Ovary (tissue), 9 donors: ENCODE results near the gene CTPS1. TPM values are rescaled to one million over a fixed set of nuclear protein-coding genes. Genes with fewer than 3 reads are reported as not detected.
A peak's percentile ranks its signal among the peaks of the same experiment; 100 is the strongest.

Source experiments
- DNase-seq, 5 donors: peaks; one replicate each; pipeline ENCODE4 v3.0.0-alpha.2; 2019 to 2020
- H3K27ac ChIP-seq, 2 donors: fragments of 200-600 bp; one replicate each; pipeline versions ENCODE4 v1.5.1 to v1.8.0; 2019 to 2022
- H3K27me3 ChIP-seq: fragments of 200-600 bp; one replicate; pipeline ENCODE4 v1.8.0; 2022
- H3K36me3 ChIP-seq: fragments of 200-600 bp; sonication (generic); one replicate; pipeline ENCODE4 v1.5.1; 2019
- H3K4me1 ChIP-seq: one replicate; pipeline ENCODE4 v1.8.1; 2013; ENCODE audit warnings: mild to moderate bottlenecking, moderate library complexity; ENCODE audit not compliant: insufficient read depth
- H3K4me3 ChIP-seq: fragments of 200-600 bp; sonication (generic); one replicate; pipeline ENCODE4 v1.5.1; 2017
- H3K9me3 ChIP-seq, 2 donors: fragments of 200-600 bp in 1 of 2; sonication (generic) in 1 of 2; one replicate each; pipeline versions ENCODE4 v1.5.1 to v1.8.1; 2013 to 2019; ENCODE audit warnings: mild to moderate bottlenecking in 1 of 2, moderate library complexity in 1 of 2
- CTCF ChIP-seq, 3 donors: fragments of 450-650 bp in 2 of 3; fragments of 200-600 bp in 1 of 3; IDR thresholded peaks; one replicate each; pipeline versions ENCODE4 v1.5.1 to v1.8.0; 2016 to 2022; ENCODE audit warnings: antibody characterized with exemption in 3 of 3, mild to moderate bottlenecking in 1 of 3
- EP300 ChIP-seq: sonication (generic); formaldehyde crosslinking; IDR thresholded peaks from one replicate; pipeline ENCODE4 v1.6.1; 2017; ENCODE audit warnings: antibody characterized with exemption
- POLR2A ChIP-seq: fragments of 450-650 bp; IDR thresholded peaks from one replicate; pipeline ENCODE4 v1.6.1; 2017; ENCODE audit warnings: antibody characterized with exemption, mild to moderate bottlenecking, moderate library complexity
- WGBS, 3 donors: extraction: QIAGEN DNeasy Blood & Tissue Kit in 1 of 3; methylation state at CpG; one replicate each; pipeline versions ENCODE4 v1.1.5 to v1.1.7; 2013 to 2017; 5-methylcytosine and 5-hydroxymethylcytosine counted together
- intact Hi-C, 4 donors: fragments of 100-400 bp; cut with DNase I; formaldehyde crosslinking; loops; one replicate each; pipeline versions ENCODE4 v1.11.0 to v1.15.1; 2022 to 2023
- polyA plus RNA-seq, 2 donors: library from polyadenylated mRNA; stranded (reverse); fragments of 200-250 nt in 1 of 2; fragments of 350-450 nt in 1 of 2; fragmentation: Illumina TruSeq in 1 of 2; extraction: RNeasy Lipid Tissue Mini Kit (QIAGEN cat#74804) in 1 of 2; gene quantifications; one replicate each; pipeline ENCODE4 v1.2.3, GENCODE V29; 2013 to 2014
- total RNA-seq, 7 donors: library from RNA; depleted of rRNA in 2 of 7; stranded (reverse); fragments of >200 nt in 2 of 7; fragmentation: NEBNext Ultra II Directional in 3 of 7; extraction: Animal tissue kit (Norgen Biotek cat#: 25700) in 3 of 7; gene quantifications; one replicate each; pipeline versions ENCODE4 v1.1.0 to v1.2.4, GENCODE V29; 2016 to 2023
- donor health status: DM: no; HTN: no; CAD: no; lungs with moderate emphysema.
- donor health status: DM: no; HTN: no; CAD: no.
- donor health status: Bipolar disorder and iron deficiency.
- donor health status: DM: yes; HTN: yes; CAD: no.
- donor health status: DM: no; HTN: no; CAD: no.
- donor health status: DM: yes; HTN: yes; CAD: no.

CTPS1 gene
- total and polyA plus RNA-seq, 9 donors: 5.9 to 34.3 (median 22.6) TPM

- no peak overlapping the region for H3K4me3 ChIP-seq
- no peak for TF ChIP-seq POLR2A
- no peak for TF ChIP-seq CTCF (IDR thresholded peaks at IDR 0.05)
- TF ChIP-seq EP300: no peak
- no peaks in the 10 kb centered on the region for H3K27me3 ChIP-seq
- no peak overlapping the region for H3K27ac ChIP-seq
- WGBS, 3 donors: 45 to 55% (median 53%) methylated on average over 4 of the region's 4 CpGs
- DNase-seq: no peak
- intact Hi-C loops: no loop called here
- no peaks in the 10 kb centered on the region for H3K9me3 ChIP-seq
- no peaks in the 10 kb centered on the region for H3K4me1 ChIP-seq
- no peaks in the 10 kb centered on the region for H3K36me3 ChIP-seq
Observed at GRCh38 chr1:40932006-40932405, 47.5 kb upstream of the CTPS1 start.

- H3K27ac ChIP-seq: no peak overlapping the region
- 48 to 66% (median 57%) methylated on average over 5 of the region's 5 CpGs for WGBS, 3 donors
- intact Hi-C loops: no loop called here
Observed at GRCh38 chr1:40936931-40937339, 42.6 kb upstream of the CTPS1 start.

GRCh38 chr1:40938393-40938792 lies 41.1 kb upstream of the CTPS1 start:
- no peak for DNase-seq
- Histone ChIP-seq H3K9me3 (no peaks in the 10 kb centered on the region), H3K4me1 (no peaks in the 10 kb centered on the region), H3K4me3 (no peak overlapping the region), H3K36me3 (no peaks in the 10 kb centered on the region), H3K27ac (no peak overlapping the region), H3K27me3 (no peaks in the 10 kb centered on the region)
- no peak for TF ChIP-seq POLR2A
- no peak for TF ChIP-seq CTCF (IDR thresholded peaks at IDR 0.05)
- no peak for TF ChIP-seq EP300
- WGBS, 3 donors: 93 to 98% (median 96%) methylated on average over 6 of the region's 6 CpGs
- intact Hi-C loops: no loop called here

More at GRCh38 chr1:40936931-40937339, 42.6 kb upstream of the CTPS1 start:
- H3K4me1 ChIP-seq: no peaks in the 10 kb centered on the region
- no peak for DNase-seq
- H3K27me3 ChIP-seq: no peaks in the 10 kb centered on the region
- no peak for TF ChIP-seq EP300
- TF ChIP-seq CTCF (IDR thresholded peaks at IDR 0.05): no peak
- no peak for TF ChIP-seq POLR2A
- H3K9me3 ChIP-seq: no peaks in the 10 kb centered on the region
- H3K36me3 ChIP-seq: no peaks in the 10 kb centered on the region
- H3K4me3 ChIP-seq: no peak overlapping the region

- Histone ChIP-seq H3K36me3 (no peaks in the 10 kb centered on the region), H3K9me3 (no peaks in the 10 kb centered on the region), H3K4me1 (peaks cover 4% of the 10 kb centered on the region), H3K4me3 (no peak overlapping the region), H3K27me3 (no peaks in the 10 kb centered on the region), H3K27ac (no peak overlapping the region)
- TF ChIP-seq CTCF (IDR thresholded peaks at IDR 0.05) (no peak), EP300 (no peak), POLR2A (no peak)
- intact Hi-C loops: no loop called here
- WGBS, 3 donors: 59 to 67% (median 66%) methylated on average over 12 of the region's 12 CpGs
- peak in 4 of 5 donors; percentile 19 to 51 (median 28) for DNase-seq
Observed at GRCh38 chr1:40939320-40940059, 40.0 kb upstream of the CTPS1 start.
